Measurements from ENCODE around the gene LTBP2. TPM values are rescaled to one million over a fixed set of nuclear protein-coding genes. Genes with fewer than 3 reads are reported as not detected.

The LTBP2 gene
- total and polyA plus RNA-seq, 2 of the 13 experiments (the other 11 are each of a cell fraction or from before 2014, with no cell fraction given), result 0.20 to 0.41 TPM

GRCh38 chr14:74609721-74610120, 2.3 kb downstream of the LTBP2 start:
- Histone ChIP-seq H3K4me1 (ENCODE audit: insufficient read depth, low read length) (peaks cover 11% of the 10 kb centered on the region), H3K36me3 (replicated peaks in 1 of 2; ENCODE audit: control insufficient read depth in 1 of 2, insufficient read depth in 2 of 2, low read length in 2 of 2) (no peaks in the 10 kb centered on the region), H3K79me2 (ENCODE audit: insufficient read depth, low read length) (no peaks in the 10 kb centered on the region), H3K4me2 (ENCODE audit: low read depth, low read length) (no peak overlapping the region), H3K9ac (ENCODE audit: insufficient read depth, low read depth, low read length) (no peak overlapping the region), H4K20me1 (ENCODE audit: insufficient read depth, low read length) (no peaks in the 10 kb centered on the region), H3K9me3 (ENCODE audit: low read length) (no peaks in the 10 kb centered on the region), H3K27ac (ENCODE audit: extremely low read length, insufficient read depth, low read length) (no peak overlapping the region), H2AFZ (ENCODE audit: low read length) (no peak overlapping the region), H3K27me3 (ENCODE audit: control insufficient read depth in 1 of 2, insufficient read depth in 2 of 2, low read length in 2 of 2) (peaks cover 3 to 19% of the 10 kb centered on the region in 2 experiments), H3K4me3 (replicated peaks in 1 of 3; ENCODE audit: insufficient read depth in 1 of 3, low read depth in 2 of 3, low read length in 3 of 3) (no peak overlapping the region)
- DNase-seq (ENCODE audit: low spot score) (no peak), FAIRE-seq (no peak), ATAC-seq (no peak)
- 48% methylated on average over 4 of the region's 4 CpGs for WGBS (ENCODE audit: low lambda C conversion rate)
- intact Hi-C loops (cut with micrococcal nuclease; ENCODE audit: unreplicated experiment), result loop anchor here (1.0 to 5.0 kb wide), 3 partner anchors 104 to 195 kb away; partner anchors contain the start of genes AREL1 and FCF1
- in situ Hi-C loops (cut with HindIII; ENCODE audit: extremely low pct_ligation_motif_present, low pct_unique_long_range_greater_than_20kb), result loop anchor here (25.0 kb wide), 1 partner anchor 178 kb away; no protein-coding TSS in a partner anchor
- no TSS peak for BruUV-seq (replicated peaks)
- CTCF ChIA-PET (ENCODE audit: low intra/inter-chr PET ratio, low total read pairs), result no interaction called here
- TF ChIP-seq, protein P1, sequence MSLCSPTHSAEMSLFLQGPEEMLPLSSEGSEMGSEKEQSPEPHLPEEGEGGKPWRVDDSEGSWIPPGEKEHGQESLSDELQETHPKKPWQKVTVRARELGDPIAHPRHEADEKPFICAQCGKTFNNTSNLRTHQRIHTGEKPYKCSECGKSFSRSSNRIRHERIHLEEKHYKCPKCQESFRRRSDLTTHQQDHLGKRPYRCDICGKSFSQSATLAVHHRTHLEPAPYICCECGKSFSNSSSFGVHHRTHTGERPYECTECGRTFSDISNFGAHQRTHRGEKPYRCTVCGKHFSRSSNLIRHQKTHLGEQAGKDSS (CRISPR knock-in tag; IDR thresholded peaks at IDR 0.05; ENCODE audit: borderline replicate concordance, low read depth), result no peak
- no peak for TF ChIP-seq ZSCAN22 (CRISPR knock-in tag; IDR thresholded peaks at IDR 0.05)
- no peak for TF ChIP-seq HNRNPH1 (optimal IDR thresholded peaks at IDR 0.05; ENCODE audit: low read depth, low read length)
- TF ChIP-seq RARA (CRISPR knock-in tag; IDR thresholded peaks at IDR 0.05), result no peak
- no peak for TF ChIP-seq SPEN (CRISPR knock-in tag; IDR thresholded peaks at IDR 0.05; ENCODE audit: low read depth)
- TF ChIP-seq ZNF101 (CRISPR knock-in tag; IDR thresholded peaks at IDR 0.05; ENCODE audit: borderline replicate concordance, low read depth), result no peak
- POLR2A ChIA-PET, result interaction anchor here (1.2 to 1.7 kb wide), 3 partner anchors 9 to 154 kb away, joined by 3 to 10 read pairs (median 5); no protein-coding TSS in a partner anchor

Measured in HepG2 (cell line).